Neuronal stem cell (in vitro differentiated cells): ENCODE data around the gene ALKBH7.
"Not testable (repeated sequence)": the region's sequence is repeated elsewhere in the genome, so short reads cannot be mapped to it uniquely, and the experiment has no call there.

Experiments used
- DNase-seq: peaks from one replicate; pipeline ENCODE4 v3.0.0-alpha.2; 2013; ENCODE audit warnings: low spot score
- H2AFZ ChIP-seq: one replicate; pipeline ENCODE4 v1.6.1; 2013; ENCODE audit warnings: mild to moderate bottlenecking, low read length, inconsistent platforms
- H2AK5ac ChIP-seq: 2 replicates; pipeline ENCODE4 v1.6.1; 2013; ENCODE audit warnings: low read depth, mild to moderate bottlenecking, inconsistent platforms, low read length, moderate library complexity, mixed read lengths
- H2BK120ac ChIP-seq: 2 replicates; pipeline ENCODE4 v1.6.1; 2013; ENCODE audit warnings: low read depth, mild to moderate bottlenecking, inconsistent platforms, low read length, moderate library complexity, mixed read lengths
- H2BK12ac ChIP-seq: one replicate; pipeline ENCODE4 v1.6.1; 2013; ENCODE audit warnings: low read length, inconsistent platforms
- H2BK15ac ChIP-seq: 2 replicates; pipeline ENCODE4 v1.6.1; 2013; ENCODE audit warnings: mild to moderate bottlenecking, low read length, inconsistent platforms, mixed read lengths
- H2BK5ac ChIP-seq: one replicate; pipeline ENCODE4 v1.6.1; 2013; ENCODE audit warnings: inconsistent platforms, mild to moderate bottlenecking, low read length, moderate library complexity
- H3K14ac ChIP-seq: one replicate; pipeline ENCODE4 v1.6.1; 2013; ENCODE audit warnings: low read length, inconsistent platforms
- H3K18ac ChIP-seq: 2 replicates; pipeline ENCODE4 v1.6.1; 2013; ENCODE audit warnings: low read length, inconsistent platforms
- H3K23ac ChIP-seq: 2 replicates; pipeline ENCODE4 v1.6.1; 2013; ENCODE audit warnings: low read depth, mild to moderate bottlenecking, mixed read lengths, low read length, inconsistent platforms; ENCODE audit not compliant: poor library complexity
- H3K27ac ChIP-seq: replicated peaks from 3 replicates; pipeline ENCODE4 v1.5.1; 2013; ENCODE audit warnings: low read length, inconsistent platforms
- H3K27me3 ChIP-seq, 3 experiments: 2 replicates each; pipeline ENCODE4 v1.6.1; 2013; ENCODE audit warnings: low read length in 3 of 3, mild to moderate bottlenecking in 2 of 3, inconsistent platforms in 1 of 3, low read depth in 1 of 3, mixed read lengths in 1 of 3, moderate library complexity in 1 of 3; ENCODE audit not compliant: control insufficient read depth in 3 of 3, insufficient read depth in 3 of 3
- H3K36me3 ChIP-seq, 2 donors: replicated peaks in 1 of 2; 2 replicates each; pipeline ENCODE4 v1.6.1; 2013; ENCODE audit warnings: low read length in 2 of 2; ENCODE audit not compliant: control insufficient read depth in 2 of 2, insufficient read depth in 2 of 2
- H3K4ac ChIP-seq: 2 replicates; pipeline ENCODE4 v1.6.1; 2013; ENCODE audit warnings: inconsistent platforms, mild to moderate bottlenecking, low read length, moderate library complexity
- H3K4me1 ChIP-seq, 2 donors: 1 replicate in 1 of 2; 2 replicates in 1 of 2; pipeline ENCODE4 v1.6.1; 2013; ENCODE audit warnings: low read length in 2 of 2, low read depth in 1 of 2; ENCODE audit not compliant: control insufficient read depth in 2 of 2, insufficient read depth in 1 of 2
- H3K4me2 ChIP-seq: one replicate; pipeline ENCODE4 v1.6.1; 2013; ENCODE audit warnings: mild to moderate bottlenecking, low read length, inconsistent platforms; ENCODE audit not compliant: insufficient read depth, poor library complexity, severe bottlenecking
- H3K4me3 ChIP-seq, 2 donors: 2 replicates each; pipeline ENCODE4 v1.5.1; 2013; ENCODE audit warnings: low read length in 2 of 2, mild to moderate bottlenecking in 2 of 2, inconsistent platforms in 1 of 2, moderate library complexity in 1 of 2
- H3K79me1 ChIP-seq: one replicate; pipeline ENCODE4 v1.6.1; 2013; ENCODE audit warnings: low read depth, mild to moderate bottlenecking, inconsistent platforms, low read length, moderate library complexity
- H3K9ac ChIP-seq: one replicate; pipeline ENCODE4 v1.6.1; 2013; ENCODE audit warnings: mild to moderate bottlenecking, low read depth, low read length, inconsistent platforms; ENCODE audit not compliant: poor library complexity
- H3K9me3 ChIP-seq, 2 donors: replicated peaks in 1 of 2; 2 replicates each; pipeline versions ENCODE3 to v1.6.1; 2013; ENCODE audit warnings: low read length in 2 of 2, mild to moderate bottlenecking in 2 of 2, inconsistent platforms in 1 of 2, low read depth in 1 of 2, mixed read lengths in 1 of 2, moderate library complexity in 1 of 2; ENCODE audit not compliant: control insufficient read depth in 2 of 2, insufficient read depth in 1 of 2
- H4K8ac ChIP-seq: one replicate; pipeline ENCODE4 v1.6.1; 2013; ENCODE audit warnings: low read depth, mild to moderate bottlenecking, inconsistent platforms, low read length, moderate library complexity
- H4K91ac ChIP-seq: one replicate; pipeline ENCODE4 v1.6.1; 2013; ENCODE audit warnings: low read length, low read depth, mild to moderate bottlenecking, inconsistent platforms; ENCODE audit not compliant: poor library complexity
- WGBS, 2 donors: extraction: QIAGEN DNeasy Blood & Tissue Kit; methylation state at CpG; one replicate each; pipeline ENCODE4 v1.1.7; 2013; ENCODE audit warnings: missing lambda C conversion rate in 2 of 2, mixed read lengths in 1 of 2; ENCODE audit not compliant: insufficient read length in 2 of 2, insufficient replicate concordance in 1 of 2; ENCODE audit errors: extremely low coverage in 2 of 2; 5-methylcytosine and 5-hydroxymethylcytosine counted together

The ALKBH7 gene

GRCh38 chr19:6349271-6349670 is 23.3 kb upstream of the ALKBH7 start:
- not testable (repeated sequence) for DNase-seq, H3K27ac ChIP-seq, H3K79me1 ChIP-seq, H3K14ac ChIP-seq, H3K18ac ChIP-seq, H2AFZ ChIP-seq, H3K4me3 ChIP-seq, H2BK12ac ChIP-seq, H3K27me3 ChIP-seq, H4K91ac ChIP-seq, H2BK15ac ChIP-seq, H2AK5ac ChIP-seq, H3K9ac ChIP-seq, H3K9me3 ChIP-seq, H2BK5ac ChIP-seq, H3K36me3 ChIP-seq, H4K8ac ChIP-seq, H3K4me2 ChIP-seq, H2BK120ac ChIP-seq, H3K4me1 ChIP-seq, H3K4ac ChIP-seq, H3K23ac ChIP-seq
- WGBS, 2 donors: no CpG with 5 or more reads among the region's 2 CpGs

- H3K14ac ChIP-seq: no peak overlapping the region
- no peak overlapping the region for H2BK120ac ChIP-seq
- no peak overlapping the region for H3K4me3 ChIP-seq
- H2BK12ac ChIP-seq: no peak overlapping the region
- no peak overlapping the region for H3K9ac ChIP-seq
- no peak overlapping the region for H3K27ac ChIP-seq
- DNase-seq: no peak
- no peaks in the 10 kb centered on the region for H3K4me1 ChIP-seq
- H2BK5ac ChIP-seq: no peak overlapping the region
- H3K36me3 ChIP-seq: no peaks in the 10 kb centered on the region
- no peaks in the 10 kb centered on the region for H3K79me1 ChIP-seq
- no peak overlapping the region for H3K23ac ChIP-seq
- H3K9me3 ChIP-seq: peaks cover 0 to 4% of the 10 kb centered on the region in 2 donors
- H3K18ac ChIP-seq: no peak overlapping the region
- H2AFZ ChIP-seq: no peak overlapping the region
- H2AK5ac ChIP-seq: no peak overlapping the region
- H3K4me2 ChIP-seq: no peak overlapping the region
- no peak overlapping the region for H2BK15ac ChIP-seq
- H4K91ac ChIP-seq: no peak overlapping the region
- no peak overlapping the region for H3K4ac ChIP-seq
- no peak overlapping the region for H4K8ac ChIP-seq
- H3K27me3 ChIP-seq: no peaks in the 10 kb centered on the region
- no CpG with 5 or more reads among the region's 2 CpGs for WGBS, 2 donors
Observed at GRCh38 chr19:6350688-6351087, 21.9 kb upstream of the ALKBH7 start.

- no CpG with 5 or more reads among the region's 2 CpGs for WGBS, 2 donors
- DNase-seq: no peak
- H3K23ac ChIP-seq: no peak overlapping the region
Observed at GRCh38 chr19:6352381-6353165, 20.0 kb upstream of the ALKBH7 start.

GRCh38 chr19:6354098-6354674 is 18.4 kb upstream of the ALKBH7 start:
- Histone ChIP-seq H4K91ac (no peak overlapping the region), H2BK15ac (no peak overlapping the region), H4K8ac (no peak overlapping the region), H3K36me3 (no peaks in the 10 kb centered on the region), H3K4me2 (no peak overlapping the region), H3K27me3 (no peaks in the 10 kb centered on the region), H3K4me1 (no peaks in the 10 kb centered on the region), H3K9ac (no peak overlapping the region), H3K9me3 (peaks cover 0 to 3% of the 10 kb centered on the region in 2 donors), H2BK5ac (no peak overlapping the region), H3K79me1 (no peaks in the 10 kb centered on the region), H3K23ac (no peak overlapping the region), H2AK5ac (no peak overlapping the region), H3K4me3 (no peak overlapping the region), H3K18ac (no peak overlapping the region), H2BK12ac (no peak overlapping the region), H3K14ac (no peak overlapping the region), H3K27ac (no peak overlapping the region), H2AFZ (no peak overlapping the region), H2BK120ac (no peak overlapping the region), H3K4ac (no peak overlapping the region)
- no CpG with 5 or more reads among the region's 4 CpGs for whole genome bisulfite sequencing, 2 donors
- DNase-seq: no peak

More at GRCh38 chr19:6352381-6353165, 20.0 kb upstream of the ALKBH7 start:
- no peaks in the 10 kb centered on the region for H3K36me3 ChIP-seq
- no peak overlapping the region for H3K4ac ChIP-seq
- no peaks in the 10 kb centered on the region for H3K79me1 ChIP-seq
- no peak overlapping the region for H3K27ac ChIP-seq
- H3K4me2 ChIP-seq: no peak overlapping the region
- no peak overlapping the region for H3K4me3 ChIP-seq
- no peak overlapping the region for H2BK5ac ChIP-seq
- H3K27me3 ChIP-seq: no peaks in the 10 kb centered on the region
- no peak overlapping the region for H3K18ac ChIP-seq
- H3K9me3 ChIP-seq: peaks cover 0 to 3% of the 10 kb centered on the region in 2 donors
- no peak overlapping the region for H4K91ac ChIP-seq
- H2BK12ac ChIP-seq: no peak overlapping the region
- no peak overlapping the region for H3K14ac ChIP-seq
- no peak overlapping the region for H2AFZ ChIP-seq
- no peak overlapping the region for H2BK15ac ChIP-seq
- H3K4me1 ChIP-seq: no peaks in the 10 kb centered on the region
- H4K8ac ChIP-seq: no peak overlapping the region
- H2AK5ac ChIP-seq: no peak overlapping the region
- no peak overlapping the region for H3K9ac ChIP-seq
- H2BK120ac ChIP-seq: no peak overlapping the region
